SK-N-SH treated with all-trans-retinoic acid at 6 μM for 48 hours (cell line): ENCODE data around the gene GCH1.

Source experiments
- ATAC-seq: fragments of 200-7000 bp; cut with Tn5 transposase; 3 replicates; pipeline ENCODE4 v1.9.1; 2020; ENCODE audit warnings: mild to moderate bottlenecking, moderate library complexity
- ARNTL ChIP-seq: fragments of 450-650 bp; formaldehyde crosslinking; IDR thresholded peaks from 2 replicates; pipeline ENCODE4 v1.5.0; 2020; ENCODE audit warnings: low read depth, mild to moderate bottlenecking, moderate library complexity, borderline replicate concordance
- BACH2 ChIP-seq: fragments of 250-450 bp; sonication (Bioruptor Pico); IDR thresholded peaks from 2 replicates; pipeline ENCODE4 v1.9.0; 2021; ENCODE audit warnings: mild to moderate bottlenecking, borderline replicate concordance
- CSDC2 ChIP-seq: fragments of 250-450 bp; sonication (Bioruptor Pico); IDR thresholded peaks from 2 replicates; pipeline ENCODE4 v1.5.0; 2020; ENCODE audit warnings: mild to moderate bottlenecking, moderate library complexity
- CSRNP3 ChIP-seq: fragments of 250-450 bp; sonication (Bioruptor Pico); IDR thresholded peaks from 2 replicates; pipeline ENCODE4 v1.5.1; 2021; ENCODE audit warnings: mild to moderate bottlenecking, moderate library complexity
- ESRRG ChIP-seq: fragments of 250-450 bp; sonication (Bioruptor Pico); IDR thresholded peaks from 2 replicates; pipeline ENCODE4 v1.6.1; 2021; ENCODE audit warnings: mild to moderate bottlenecking
- ISL1 ChIP-seq: fragments of 250-450 bp; sonication (Bioruptor Pico); IDR thresholded peaks from 2 replicates; pipeline ENCODE4 v2.1.2; 2022; ENCODE audit warnings: mild to moderate bottlenecking, moderate library complexity
- OSR1 ChIP-seq: fragments of 250-450 bp; sonication (Bioruptor Pico); IDR thresholded peaks from 2 replicates; pipeline ENCODE4 v1.8.0; 2022; ENCODE audit warnings: moderate library complexity, mild to moderate bottlenecking, inconsistent platforms
- PATZ1 ChIP-seq: fragments of 250-450 bp; sonication (Bioruptor Pico); IDR thresholded peaks from 2 replicates; pipeline ENCODE4 v1.8.0; 2020; ENCODE audit warnings: mild to moderate bottlenecking, moderate library complexity, borderline replicate concordance
- POU6F1 ChIP-seq: fragments of 250-450 bp; sonication (Bioruptor Pico); IDR thresholded peaks from 2 replicates; pipeline ENCODE4 v1.8.0; 2021; ENCODE audit warnings: low read depth, mild to moderate bottlenecking, moderate library complexity, borderline replicate concordance
- RARB ChIP-seq: fragments of 250-450 bp; sonication (Bioruptor Pico); IDR thresholded peaks from 2 replicates; pipeline ENCODE4 v1.8.0; 2021; ENCODE audit warnings: mild to moderate bottlenecking, moderate library complexity
- SNAI2 ChIP-seq: fragments of 250-450 bp; sonication (Bioruptor Pico); IDR thresholded peaks from 2 replicates; pipeline ENCODE4 v1.5.0; 2020; ENCODE audit warnings: mild to moderate bottlenecking, moderate library complexity
- TCF4 ChIP-seq: fragments of 250-450 bp; sonication (Bioruptor Pico); IDR thresholded peaks from 2 replicates; pipeline ENCODE4 v1.8.0; 2021; ENCODE audit warnings: mild to moderate bottlenecking, moderate library complexity, borderline replicate concordance
- TOX ChIP-seq: fragments of 250-450 bp; sonication (Bioruptor Pico); IDR thresholded peaks from 2 replicates; pipeline ENCODE4 v1.8.0; 2021; ENCODE audit warnings: mild to moderate bottlenecking, moderate library complexity, borderline replicate concordance
- TSHZ2 ChIP-seq: fragments of 250-450 bp; sonication (Bioruptor Pico); IDR thresholded peaks from 2 replicates; pipeline ENCODE4 v1.5.0; 2020; ENCODE audit warnings: mild to moderate bottlenecking, moderate library complexity
- ZC3H10 ChIP-seq: fragments of 250-450 bp; sonication (Bioruptor Pico); IDR thresholded peaks from 2 replicates; pipeline ENCODE4 v1.5.1; 2021; ENCODE audit warnings: mild to moderate bottlenecking, moderate library complexity
- ZFP3 ChIP-seq: fragments of 250-450 bp; sonication (Bioruptor Pico); IDR thresholded peaks from 2 replicates; pipeline ENCODE4 v1.5.0; 2020; ENCODE audit warnings: mild to moderate bottlenecking, moderate library complexity
- ZFP30 ChIP-seq: fragments of 450-650 bp; formaldehyde crosslinking; IDR thresholded peaks from 2 replicates; pipeline ENCODE4 v1.5.0; 2022; ENCODE audit warnings: mild to moderate bottlenecking, moderate library complexity
- ZNF565 ChIP-seq: fragments of 450-650 bp; formaldehyde crosslinking; conservative IDR thresholded peaks from 2 replicates; pipeline ENCODE4 v1.5.0; 2020; ENCODE audit warnings: low read depth, mild to moderate bottlenecking, moderate library complexity
- ZNF70 ChIP-seq: fragments of 450-650 bp; formaldehyde crosslinking; IDR thresholded peaks from 2 replicates; pipeline ENCODE4 v1.5.0; 2020; ENCODE audit warnings: mild to moderate bottlenecking, moderate library complexity
- ZNF8 ChIP-seq: fragments of 450-650 bp; formaldehyde crosslinking; IDR thresholded peaks from 2 replicates; pipeline ENCODE4 v1.5.0; 2020; ENCODE audit warnings: mild to moderate bottlenecking, moderate library complexity

The GCH1 gene

GRCh38 chr14:54840798-54841197 is 61.8 kb downstream of the GCH1 start (continued):
- TF ChIP-seq ZFP3 (CRISPR knock-in tag) (no peak), OSR1 (CRISPR knock-in tag) (no peak), CSRNP3 (CRISPR knock-in tag) (no peak), TCF4 (CRISPR knock-in tag) (no peak), RARB (CRISPR knock-in tag) (no peak), SNAI2 (no peak), ZC3H10 (no peak)
- TF ChIP-seq, all 23 proteins: peak for 0

- no peak for ATAC-seq
- TF ChIP-seq ZNF70 (CRISPR knock-in tag) (no peak), TCF4 (CRISPR knock-in tag) (no peak), ZFP30 (CRISPR knock-in tag) (no peak), ARNTL (CRISPR knock-in tag) (no peak), ZFP3 (CRISPR knock-in tag) (no peak), POU6F1 (no peak), OSR1 (CRISPR knock-in tag) (no peak), ISL1 (CRISPR knock-in tag) (no peak), TOX (CRISPR knock-in tag) (no peak), PATZ1 (CRISPR knock-in tag) (no peak), CSRNP3 (CRISPR knock-in tag) (no peak)
These were observed 62.3 kb downstream of the GCH1 start for GRCh38 chr14:54840336-54840735.

GRCh38 chr14:54839701-54840119 is 62.9 kb downstream of the GCH1 start:
- no peak for ATAC-seq
- TF ChIP-seq ISL1 (CRISPR knock-in tag) (no peak), BACH2 (no peak), ESRRG (CRISPR knock-in tag) (no peak)

GRCh38 chr14:54838931-54839512 is 63.6 kb downstream of the GCH1 start:
- TF ChIP-seq ESRRG (CRISPR knock-in tag) (no peak), ZNF565 (CRISPR knock-in tag) (no peak), ZC3H10 (no peak), ZNF8 (CRISPR knock-in tag) (no peak), ISL1 (CRISPR knock-in tag) (no peak)
- ATAC-seq = no peak

- no peak for ATAC-seq
- no peak for TF ChIP-seq TSHZ2
- TF ChIP-seq ZNF70 (CRISPR knock-in tag) = no peak
- TF ChIP-seq RARB (CRISPR knock-in tag) = no peak
- no peak for TF ChIP-seq CSDC2 (CRISPR knock-in tag)
- TF ChIP-seq ZFP3 (CRISPR knock-in tag) = no peak
- TF ChIP-seq BACH2 = no peak
- no peak for TF ChIP-seq ZNF8 (CRISPR knock-in tag)
- TF ChIP-seq OSR1 (CRISPR knock-in tag) = no peak
- TF ChIP-seq ISL1 (CRISPR knock-in tag) = no peak
- no peak for TF ChIP-seq TOX (CRISPR knock-in tag)
These were observed 65.0 kb downstream of the GCH1 start for GRCh38 chr14:54837508-54838149.
